Adrenal gland (tissue), 12 donors: ENCODE measurements around the gene TMEM132A. TPM values are rescaled to one million over a fixed set of nuclear protein-coding genes. Genes with fewer than 3 reads are reported as not detected.

Experiments
- DNase-seq, 7 donors: peaks; one replicate each; pipeline ENCODE4 v3.0.0-alpha.2; 2019 to 2020
- H3K27ac ChIP-seq, 5 donors: fragments of 200-600 bp; sonication (generic) in 4 of 5; 1 replicate in 3 of 5; 2 replicates in 2 of 5; pipeline versions ENCODE4 v1.5.1 to v1.8.0; 2016 to 2020; ENCODE audit warnings: mild to moderate bottlenecking in 1 of 5
- H3K27me3 ChIP-seq: fragments of 200-600 bp; 2 replicates; pipeline ENCODE4 v1.8.0; 2021
- H3K36me3 ChIP-seq, 2 donors: fragments of 200-600 bp; replicated peaks in 1 of 2; 1 replicate in 1 of 2; 2 replicates in 1 of 2; pipeline versions ENCODE4 v1.5.1 to v1.8.0; 2018 to 2022
- H3K4me1 ChIP-seq, 2 donors: fragments of 200-600 bp; replicated peaks in 1 of 2; 1 replicate in 1 of 2; 2 replicates in 1 of 2; pipeline versions ENCODE4 v1.5.1 to v1.8.0; 2018 to 2021
- H3K4me3 ChIP-seq, 4 donors: fragments of 200-600 bp; sonication (generic) in 3 of 4; one replicate each; pipeline ENCODE4 v1.5.1; 2016 to 2018
- H3K9me3 ChIP-seq, 3 donors: fragments of 200-600 bp; sonication (generic) in 1 of 3; replicated peaks in 1 of 3; 1 replicate in 2 of 3; 2 replicates in 1 of 3; pipeline versions ENCODE4 v1.5.1 to v1.8.0; 2016 to 2021
- POLR2A ChIP-seq, 2 donors: fragments of 450-650 bp; IDR thresholded peaks; one replicate each; pipeline ENCODE4 v1.6.1; 2017; ENCODE audit warnings: antibody characterized with exemption in 2 of 2, mild to moderate bottlenecking in 2 of 2, moderate library complexity in 1 of 2
- WGBS, 4 donors: extraction: QIAGEN DNeasy Blood & Tissue Kit in 2 of 4; methylation state at CpG; one replicate each; pipeline versions ENCODE4 v1.1.5 to v1.1.7; 2013 to 2017; 5-methylcytosine and 5-hydroxymethylcytosine counted together
- intact Hi-C, 2 donors: fragments of 100-400 bp; cut with DNase I; formaldehyde crosslinking; loops; one replicate each; pipeline versions ENCODE4 v1.14.1 to v1.15.0; 2022 to 2023
- polyA plus RNA-seq, 3 donors: library from polyadenylated mRNA; stranded (reverse); fragments of 200-250 nt in 2 of 3; fragments of 350-450 nt in 1 of 3; fragmentation: Illumina TruSeq in 1 of 3; extraction: RNeasy Lipid Tissue Mini Kit (QIAGEN cat#74804) in 1 of 3; gene quantifications; one replicate each; pipeline ENCODE4 v1.2.3, GENCODE V29; 2013 to 2014
- total RNA-seq, 9 donors: library from RNA; depleted of rRNA in 4 of 9; stranded (reverse); fragments of >200 nt in 4 of 9; fragments of 120-200 nt in 1 of 9; fragmentation: NEBNext Ultra II Directional in 1 of 9; extraction: Animal tissue kit (Norgen Biotek cat#: 25700) in 1 of 9; gene quantifications; one replicate each; pipeline versions ENCODE4 v1.1.0 to v1.2.4, GENCODE V29; 2013 to 2023
- TF ChIP-seq, protein P1 (sequence below), 6 experiments: fragments of 450-650 bp in 4 of 6; fragments of 200-600 bp in 2 of 6; sonication (generic) in 1 of 6; IDR thresholded peaks; 1 replicate in 5 of 6; 2 replicates in 1 of 6; pipeline versions ENCODE4 v1.5.1 to v1.8.0; 2016 to 2021; ENCODE audit warnings: antibody characterized with exemption in 6 of 6, mild to moderate bottlenecking in 2 of 6, moderate library complexity in 1 of 6
- donor health status: healthy with polysubstance abuse.
- donor health status: Bipolar disorder and iron deficiency.
- donor health status: DM: yes; HTN: yes; CAD: no.
- donor health status: DM: no; HTN: no; CAD: no.
- donor health status: DM: no; HTN: no; CAD: no.
- donor health status: DM: yes; HTN: yes; CAD: no.

Gene TMEM132A
- total and polyA plus RNA-seq, 12 donors = 3.4 to 66.1 (median 38.8) TPM

DNA sequence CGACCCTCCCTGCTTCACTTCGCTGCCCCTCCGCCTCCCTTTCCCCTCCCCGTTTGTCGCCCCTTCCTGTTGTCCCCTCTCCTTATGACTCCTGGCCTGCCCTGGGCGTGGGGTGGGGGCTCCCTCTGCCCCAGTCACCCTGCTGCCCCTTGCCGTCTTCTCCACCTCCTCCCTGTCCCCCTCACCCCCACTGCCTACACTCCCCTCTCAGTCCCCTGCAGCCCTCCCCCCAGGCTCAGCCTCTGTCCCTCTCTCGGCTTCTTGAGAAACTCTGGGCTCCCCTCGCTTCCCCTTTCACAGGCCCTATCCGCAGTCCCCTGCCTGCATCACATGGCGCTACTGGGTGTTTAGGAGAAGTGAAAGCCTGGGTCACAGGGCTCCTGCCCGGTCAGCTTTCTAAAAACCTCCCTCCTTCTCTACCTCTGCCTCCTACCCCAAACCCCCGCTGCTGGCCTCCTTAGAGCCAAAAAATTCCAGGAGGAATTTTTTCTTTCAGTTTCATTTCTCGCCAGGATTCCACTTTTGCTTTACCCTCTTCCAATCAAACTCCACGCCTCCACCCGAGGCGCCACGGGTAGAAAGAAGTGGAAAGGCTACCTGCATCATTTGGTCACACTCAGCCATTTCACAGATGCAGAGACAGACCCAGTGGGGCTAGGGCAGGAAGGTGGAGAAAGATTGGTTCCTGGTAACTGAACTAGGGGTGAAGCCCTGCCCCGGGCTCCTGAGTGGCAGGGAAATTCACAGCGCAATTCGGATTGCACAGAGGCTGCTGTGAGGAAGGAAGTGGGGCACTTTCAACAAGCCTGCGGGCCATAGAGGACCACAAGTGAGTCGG is 27.9 kb downstream of the TMEM132A start, which contains the start of gene SLC15A3:
Gene SLC15A3 (minus strand): TSS at position 273 of the 838 bp plus-strand sequence. CDS start 625 bp downstream, outside the sequence.
- TF ChIP-seq, protein P1, sequence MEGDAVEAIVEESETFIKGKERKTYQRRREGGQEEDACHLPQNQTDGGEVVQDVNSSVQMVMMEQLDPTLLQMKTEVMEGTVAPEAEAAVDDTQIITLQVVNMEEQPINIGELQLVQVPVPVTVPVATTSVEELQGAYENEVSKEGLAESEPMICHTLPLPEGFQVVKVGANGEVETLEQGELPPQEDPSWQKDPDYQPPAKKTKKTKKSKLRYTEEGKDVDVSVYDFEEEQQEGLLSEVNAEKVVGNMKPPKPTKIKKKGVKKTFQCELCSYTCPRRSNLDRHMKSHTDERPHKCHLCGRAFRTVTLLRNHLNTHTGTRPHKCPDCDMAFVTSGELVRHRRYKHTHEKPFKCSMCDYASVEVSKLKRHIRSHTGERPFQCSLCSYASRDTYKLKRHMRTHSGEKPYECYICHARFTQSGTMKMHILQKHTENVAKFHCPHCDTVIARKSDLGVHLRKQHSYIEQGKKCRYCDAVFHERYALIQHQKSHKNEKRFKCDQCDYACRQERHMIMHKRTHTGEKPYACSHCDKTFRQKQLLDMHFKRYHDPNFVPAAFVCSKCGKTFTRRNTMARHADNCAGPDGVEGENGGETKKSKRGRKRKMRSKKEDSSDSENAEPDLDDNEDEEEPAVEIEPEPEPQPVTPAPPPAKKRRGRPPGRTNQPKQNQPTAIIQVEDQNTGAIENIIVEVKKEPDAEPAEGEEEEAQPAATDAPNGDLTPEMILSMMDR (IDR thresholded peaks at IDR 0.05) = no peak
- peak in 1 of 2 donors; percentile 9 for TF ChIP-seq POLR2A (IDR thresholded peaks at IDR 0.05)
- peak; percentile 56 to 78 (median 63) for DNase-seq
- WGBS, 4 donors = 43 to 52% (median 45%) methylated on average over 18 to 23 of the region's 23 CpGs
- intact Hi-C loops = no loop called here
- H3K4me1 ChIP-seq = no peaks in the 10 kb centered on the region
- peaks cover 4% of the 10 kb centered on the region for H3K27me3 ChIP-seq
- no peaks in the 10 kb centered on the region for H3K36me3 ChIP-seq
- H3K4me3 ChIP-seq = peak within 1 kb of the TSS; percentile 16 to 62 (median 28)
- H3K9me3 ChIP-seq = no peaks in the 10 kb centered on the region
- H3K27ac ChIP-seq = peak within 1 kb of the TSS; percentile 1 to 91 (median 74)

DNA sequence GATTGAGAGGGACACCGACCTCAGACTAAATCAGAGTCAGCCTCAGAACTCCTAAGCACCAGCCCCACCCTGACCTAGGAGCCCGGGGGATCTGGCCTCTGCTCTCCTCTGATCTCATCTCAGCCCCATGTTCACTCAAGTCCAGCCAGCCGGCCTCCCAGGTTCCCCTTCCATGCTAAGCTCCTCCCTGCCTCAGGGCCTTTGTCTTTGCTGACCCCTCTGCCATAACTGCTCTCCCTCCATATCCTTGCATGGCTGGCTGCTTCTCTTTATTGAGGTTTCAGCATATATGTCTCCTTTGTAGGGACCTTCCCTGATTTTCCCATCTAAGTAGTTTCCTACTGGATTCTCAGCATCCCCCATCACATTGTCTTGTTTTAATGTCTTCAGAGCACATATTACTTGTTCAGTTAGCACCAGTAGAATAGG is 28.5 kb downstream of the TMEM132A start:
- Histone ChIP-seq H3K9me3 (no peaks in the 10 kb centered on the region), H3K36me3 (no peaks in the 10 kb centered on the region), H3K4me1 (no peaks in the 10 kb centered on the region), H3K27me3 (peaks cover 4% of the 10 kb centered on the region), H3K27ac (peak overlapping the region; percentile 1 to 91 (median 73)), H3K4me3 (peak overlapping the region in 1 of 4 donors; percentile 62)
- TF ChIP-seq POLR2A (IDR thresholded peaks at IDR 0.05) = no peak
- TF ChIP-seq, protein P1 (IDR thresholded peaks at IDR 0.05) = no peak
- intact Hi-C loops = no loop called here
- no peak for DNase-seq
- 31 to 71% (median 55%) methylated on average over 1 to 3 of the region's 3 CpGs for WGBS, 4 donors

GRCh38 chr11:60953781-60954180 is 29.5 kb downstream of the TMEM132A start:
- Histone ChIP-seq H3K4me3 (no peak overlapping the region), H3K9me3 (no peaks in the 10 kb centered on the region), H3K27me3 (peaks cover 4% of the 10 kb centered on the region), H3K36me3 (no peaks in the 10 kb centered on the region), H3K4me1 (no peaks in the 10 kb centered on the region), H3K27ac (peak overlapping the region in 1 of 5 donors; percentile 91)
- intact Hi-C loops = no loop called here
- peak in 1 of 7 donors; percentile 31 for DNase-seq
- WGBS, 4 donors = 71 to 88% (median 78%) methylated on average over 6 of the region's 6 CpGs
- TF ChIP-seq POLR2A (IDR thresholded peaks at IDR 0.05) = no peak
- TF ChIP-seq, protein P1 (IDR thresholded peaks at IDR 0.05) = no peak

- H3K27me3 ChIP-seq = peaks cover 4% of the 10 kb centered on the region
- intact Hi-C loops = no loop called here
- TF ChIP-seq, protein P1 (IDR thresholded peaks at IDR 0.05) = no peak
- no peak for TF ChIP-seq POLR2A (IDR thresholded peaks at IDR 0.05)
Observed at GRCh38 chr11:60954421-60954820, 30.2 kb downstream of the TMEM132A start.

More at GRCh38 chr11:60954421-60954820, 30.2 kb downstream of the TMEM132A start:
- 67 to 82% (median 76%) methylated on average over 4 to 5 of the region's 5 CpGs for WGBS, 4 donors
- Histone ChIP-seq H3K4me3 (no peak overlapping the region), H3K4me1 (no peaks in the 10 kb centered on the region), H3K36me3 (no peaks in the 10 kb centered on the region), H3K9me3 (no peaks in the 10 kb centered on the region), H3K27ac (no peak overlapping the region)
- no peak for DNase-seq
